Subcutaneous abdominal adipose tissue (tissue), 5 donors: ENCODE data around the gene PRDM12.
A peak's percentile ranks its signal among the peaks of the same experiment; 100 is the strongest.

Source experiments
- H3K27ac ChIP-seq: one replicate; pipeline ENCODE4 v1.7.0; 2013; ENCODE audit warnings: low read depth, mild to moderate bottlenecking, inconsistent platforms, low read length, moderate library complexity
- H3K27me3 ChIP-seq, 5 donors: one replicate each; pipeline ENCODE4 v1.7.0; 2013; ENCODE audit warnings: low read length in 5 of 5, inconsistent platforms in 1 of 5; ENCODE audit not compliant: control insufficient read depth in 5 of 5, insufficient read depth in 4 of 5
- H3K36me3 ChIP-seq, 5 donors: one replicate each; pipeline ENCODE4 v1.7.0; 2013; ENCODE audit warnings: low read length in 5 of 5; ENCODE audit not compliant: control insufficient read depth in 5 of 5, insufficient read depth in 5 of 5
- H3K4me1 ChIP-seq, 5 donors: one replicate each; pipeline ENCODE4 v1.7.0; 2013; ENCODE audit warnings: low read length in 5 of 5, mild to moderate bottlenecking in 3 of 5, moderate library complexity in 1 of 5; ENCODE audit not compliant: control insufficient read depth in 5 of 5, insufficient read depth in 5 of 5
- H3K4me3 ChIP-seq, 5 donors: one replicate each; pipeline ENCODE4 v1.7.0; 2013; ENCODE audit warnings: low read length in 5 of 5, low read depth in 1 of 5
- H3K9ac ChIP-seq, 5 donors: one replicate each; pipeline ENCODE4 v1.7.0; 2013; ENCODE audit warnings: low read length in 5 of 5, mild to moderate bottlenecking in 4 of 5, moderate library complexity in 3 of 5
- H3K9me3 ChIP-seq, 5 donors: one replicate each; pipeline ENCODE4 v1.7.0; 2013; ENCODE audit warnings: low read length in 5 of 5; ENCODE audit not compliant: control insufficient read depth in 5 of 5
- donor health status: healthy.
- donor health status: healthy.
- donor health status: healthy.
- donor health status: healthy.
- donor health status: healthy.

PRDM12 gene

GRCh38 chr9:130696139-130696650, 31.8 kb downstream of the PRDM12 start:
- H3K4me1 ChIP-seq, result peaks cover 2 to 24% (median 20%) of the 10 kb centered on the region in 5 donors
- H3K27me3 ChIP-seq, result no peaks in the 10 kb centered on the region
- peaks cover 0 to 53% (median 40%) of the 10 kb centered on the region in 5 donors for H3K36me3 ChIP-seq
- H3K9me3 ChIP-seq, result no peaks in the 10 kb centered on the region
- H3K4me3 ChIP-seq, result no peak overlapping the region
- H3K9ac ChIP-seq, result no peak overlapping the region
- H3K27ac ChIP-seq, result no peak overlapping the region

- H3K9ac ChIP-seq, result no peak overlapping the region
- no peaks in the 10 kb centered on the region for H3K27me3 ChIP-seq
- peaks cover 2 to 29% (median 24%) of the 10 kb centered on the region in 5 donors for H3K4me1 ChIP-seq
- H3K36me3 ChIP-seq, result peaks cover 2 to 61% (median 47%) of the 10 kb centered on the region in 5 donors
- H3K9me3 ChIP-seq, result no peaks in the 10 kb centered on the region
- H3K4me3 ChIP-seq, result no peak overlapping the region
- no peak overlapping the region for H3K27ac ChIP-seq
Observed at GRCh38 chr9:130696996-130697395, 32.6 kb downstream of the PRDM12 start.

GRCh38 chr9:130698514-130698913, 34.1 kb downstream of the PRDM12 start:
- H3K9ac ChIP-seq, result no peak overlapping the region
- peaks cover 10 to 74% (median 58%) of the 10 kb centered on the region in 5 donors for H3K36me3 ChIP-seq

GRCh38 chr9:130699047-130699446, 34.7 kb downstream of the PRDM12 start:
- H3K27ac ChIP-seq, result no peak overlapping the region
- H3K4me3 ChIP-seq, result no peak overlapping the region
- no peak overlapping the region for H3K9ac ChIP-seq
- H3K4me1 ChIP-seq, result peaks cover 2 to 21% (median 15%) of the 10 kb centered on the region in 5 donors
- H3K27me3 ChIP-seq, result no peaks in the 10 kb centered on the region
- H3K36me3 ChIP-seq, result peaks cover 11 to 80% (median 64%) of the 10 kb centered on the region in 5 donors
- no peaks in the 10 kb centered on the region for H3K9me3 ChIP-seq

More at GRCh38 chr9:130698514-130698913, 34.1 kb downstream of the PRDM12 start:
- Histone ChIP-seq H3K27ac (no peak overlapping the region), H3K27me3 (no peaks in the 10 kb centered on the region), H3K4me3 (no peak overlapping the region), H3K4me1 (peaks cover 2 to 25% (median 19%) of the 10 kb centered on the region in 5 donors), H3K9me3 (no peaks in the 10 kb centered on the region)

- no peaks in the 10 kb centered on the region for H3K9me3 ChIP-seq
- no peak overlapping the region for H3K9ac ChIP-seq
- H3K4me3 ChIP-seq, result no peak overlapping the region
- H3K27me3 ChIP-seq, result no peaks in the 10 kb centered on the region
- H3K4me1 ChIP-seq, result peaks cover 0 to 10% (median 3%) of the 10 kb centered on the region in 5 donors
- no peak overlapping the region for H3K27ac ChIP-seq
- H3K36me3 ChIP-seq, result peaks cover 11 to 80% (median 67%) of the 10 kb centered on the region in 5 donors
Observed at GRCh38 chr9:130701059-130702022, 36.9 kb downstream of the PRDM12 start.

- H3K36me3 ChIP-seq, result peaks cover 11 to 59% (median 49%) of the 10 kb centered on the region in 5 donors
- no peaks in the 10 kb centered on the region for H3K27me3 ChIP-seq
- no peaks in the 10 kb centered on the region for H3K9me3 ChIP-seq
- no peak overlapping the region for H3K27ac ChIP-seq
- H3K4me3 ChIP-seq, result no peak overlapping the region
- peaks cover 0 to 10% (median 3%) of the 10 kb centered on the region in 5 donors for H3K4me1 ChIP-seq
- no peak overlapping the region for H3K9ac ChIP-seq
Observed at GRCh38 chr9:130703501-130703900, 39.1 kb downstream of the PRDM12 start.

GRCh38 chr9:130707225-130707976, 43.0 kb downstream of the PRDM12 start:
- Histone ChIP-seq H3K27me3 (no peaks in the 10 kb centered on the region), H3K36me3 (peaks cover 8 to 26% (median 22%) of the 10 kb centered on the region in 5 donors), H3K27ac (no peak overlapping the region), H3K4me1 (peaks cover 0 to 3% (median 0%) of the 10 kb centered on the region in 5 donors), H3K9ac (peak overlapping the region in 1 of 5 donors; percentile 11), H3K9me3 (no peaks in the 10 kb centered on the region), H3K4me3 (peak overlapping the region in 1 of 5 donors; percentile 7)

- no peak overlapping the region for H3K9ac ChIP-seq
Observed at GRCh38 chr9:130710822-130711352, 46.5 kb downstream of the PRDM12 start.

GRCh38 chr9:130711469-130711868, 47.1 kb downstream of the PRDM12 start:
- Histone ChIP-seq H3K4me3 (no peak overlapping the region), H3K9me3 (no peaks in the 10 kb centered on the region), H3K36me3 (no peaks in the 10 kb centered on the region), H3K9ac (no peak overlapping the region), H3K4me1 (peaks cover 5 to 36% (median 33%) of the 10 kb centered on the region in 5 donors), H3K27me3 (no peaks in the 10 kb centered on the region), H3K27ac (no peak overlapping the region)

More at GRCh38 chr9:130710822-130711352, 46.5 kb downstream of the PRDM12 start:
- Histone ChIP-seq H3K4me1 (peaks cover 5 to 30% (median 27%) of the 10 kb centered on the region in 5 donors), H3K27ac (no peak overlapping the region), H3K27me3 (no peaks in the 10 kb centered on the region), H3K9me3 (no peaks in the 10 kb centered on the region), H3K36me3 (no peaks in the 10 kb centered on the region), H3K4me3 (no peak overlapping the region)
